Colonic mucosa (tissue), 4 donors: Measurements from ENCODE around the gene CEP68. TPM values are rescaled to one million over a fixed set of nuclear protein-coding genes. Genes with fewer than 3 reads are reported as not detected.

Experiments
- DNase-seq: peaks from one replicate; pipeline ENCODE4 v3.0.0-alpha.2; 2020
- H3K27ac ChIP-seq: fragments of 200-600 bp; one replicate; pipeline ENCODE4 v1.8.0; 2021
- H3K27me3 ChIP-seq: fragments of 200-600 bp; one replicate; pipeline ENCODE4 v1.8.0; 2021
- H3K36me3 ChIP-seq: fragments of 200-600 bp; one replicate; pipeline ENCODE4 v1.8.0; 2021
- H3K4me1 ChIP-seq: fragments of 200-600 bp; one replicate; pipeline ENCODE4 v1.8.0; 2021; ENCODE audit warnings: mild to moderate bottlenecking
- H3K4me3 ChIP-seq: fragments of 200-600 bp; one replicate; pipeline ENCODE4 v1.8.0; 2021
- H3K9ac ChIP-seq, 2 donors: one replicate each; pipeline ENCODE4 v1.7.0; 2013; ENCODE audit warnings: control low read depth in 2 of 2, low read depth in 2 of 2, low read length in 2 of 2
- H3K9me3 ChIP-seq: fragments of 200-600 bp; one replicate; pipeline ENCODE4 v1.8.0; 2021
- CTCF ChIP-seq: fragments of 200-600 bp; IDR thresholded peaks from one replicate; pipeline ENCODE4 v1.8.0; 2022; ENCODE audit warnings: antibody characterized with exemption, mild to moderate bottlenecking
- intact Hi-C: fragments of 100-400 bp; cut with DNase I; formaldehyde crosslinking; loops from one replicate; pipeline ENCODE4 v1.14.1; 2022
- total RNA-seq, 2 donors: library from RNA; stranded (reverse); fragmentation: NEBNext Ultra II Directional in 1 of 2; extraction: Animal tissue kit (Norgen Biotek cat#: 25700) in 1 of 2; gene quantifications; one replicate each; pipeline ENCODE4 v1.2.1, GENCODE V29; 2021
- donor health status: healthy.
- donor health status: DM: no; HTN: no; CAD: no.
- donor health status: DM: no; HTN: no; CAD: no.

The CEP68 gene
- total RNA-seq, 2 donors from 2014 or later: 7.1 to 8.5 TPM

- no peak overlapping the region for H3K27ac ChIP-seq
Measured at GRCh38 chr2:65079017-65079416, 22.8 kb downstream of the CEP68 start.

DNA sequence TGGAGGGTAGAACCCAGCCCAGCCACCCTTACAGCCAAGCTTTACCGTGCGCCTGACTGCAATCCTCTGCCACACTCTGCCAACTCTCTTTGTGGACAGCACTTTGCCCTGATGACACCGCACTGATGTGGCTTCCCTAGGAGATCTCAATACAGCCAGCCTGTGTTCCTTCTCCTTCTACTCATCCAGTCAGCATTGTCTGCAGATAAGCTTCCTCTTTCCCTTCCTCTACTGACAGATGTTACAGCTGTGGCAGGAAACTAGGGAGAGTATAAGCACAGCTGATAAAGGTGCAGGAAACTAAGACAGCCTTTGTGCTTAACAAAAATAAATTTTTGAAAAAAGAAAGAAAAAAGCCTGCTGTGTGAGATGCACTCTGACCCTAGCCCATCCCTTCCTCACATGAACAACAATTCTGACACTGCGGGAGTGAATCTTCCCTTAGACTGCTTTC is 25.0 kb downstream of the CEP68 start:
- Histone ChIP-seq H3K9me3 (no peaks in the 10 kb centered on the region), H3K4me1 (peaks cover 5% of the 10 kb centered on the region), H3K4me3 (no peak overlapping the region), H3K27ac (no peak overlapping the region), H3K9ac (no peak overlapping the region), H3K36me3 (peaks cover 25% of the 10 kb centered on the region), H3K27me3 (no peaks in the 10 kb centered on the region)
- intact Hi-C loops: no loop called here
- peak; percentile 19 for DNase-seq
- no peak for TF ChIP-seq CTCF

More at GRCh38 chr2:65079017-65079416, 22.8 kb downstream of the CEP68 start:
- H3K4me1 ChIP-seq: peaks cover 14% of the 10 kb centered on the region
- no peak for TF ChIP-seq CTCF
- no peak overlapping the region for H3K4me3 ChIP-seq
- H3K27me3 ChIP-seq: no peaks in the 10 kb centered on the region
- intact Hi-C loops: loop anchor here (10.0 kb wide), 1 partner anchor 46 kb away; no protein-coding TSS in a partner anchor
- no peaks in the 10 kb centered on the region for H3K9me3 ChIP-seq
- H3K36me3 ChIP-seq: peaks cover 12% of the 10 kb centered on the region
- DNase-seq: peak; percentile 12
- no peak overlapping the region for H3K9ac ChIP-seq

- Histone ChIP-seq H3K4me1 (no peaks in the 10 kb centered on the region), H3K9me3 (no peaks in the 10 kb centered on the region), H3K27me3 (no peaks in the 10 kb centered on the region), H3K9ac (no peak overlapping the region), H3K27ac (no peak overlapping the region), H3K4me3 (no peak overlapping the region), H3K36me3 (peaks cover 25% of the 10 kb centered on the region)
- DNase-seq: no peak
- TF ChIP-seq CTCF: no peak
- intact Hi-C loops: no loop called here
Measured at GRCh38 chr2:65085148-65085547, 28.9 kb downstream of the CEP68 start.

DNA sequence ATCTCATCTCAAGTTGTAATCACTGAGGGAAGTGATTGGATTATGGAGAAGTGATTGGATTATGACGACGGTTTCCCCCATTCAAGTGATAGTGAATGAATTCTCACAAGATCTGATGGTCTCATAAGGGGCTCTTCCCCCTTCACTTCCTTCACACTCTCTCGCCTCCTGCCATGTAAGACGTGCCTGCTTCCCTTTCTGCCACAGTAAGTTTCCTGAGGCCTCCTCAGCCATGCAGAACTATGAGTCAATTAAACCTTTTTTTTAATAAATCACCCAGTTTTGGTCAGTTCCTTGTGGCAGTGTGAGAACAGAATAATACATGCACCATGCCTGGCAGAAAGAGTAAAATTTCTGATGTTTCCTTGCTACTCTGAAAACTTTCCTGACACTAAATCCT is 36.6 kb downstream of the CEP68 start:
- no peak for DNase-seq
- Histone ChIP-seq H3K36me3 (no peaks in the 10 kb centered on the region), H3K27me3 (no peaks in the 10 kb centered on the region), H3K4me3 (no peak overlapping the region), H3K4me1 (no peaks in the 10 kb centered on the region), H3K9ac (no peak overlapping the region), H3K9me3 (no peaks in the 10 kb centered on the region), H3K27ac (no peak overlapping the region)
- no peak for TF ChIP-seq CTCF
- intact Hi-C loops: no loop called here

GRCh38 chr2:65093211-65093610 is 37.0 kb downstream of the CEP68 start:
- Histone ChIP-seq H3K27ac (no peak overlapping the region), H3K27me3 (no peaks in the 10 kb centered on the region), H3K36me3 (no peaks in the 10 kb centered on the region), H3K4me1 (no peaks in the 10 kb centered on the region), H3K9me3 (no peaks in the 10 kb centered on the region), H3K9ac (no peak overlapping the region), H3K4me3 (no peak overlapping the region)
- intact Hi-C loops: no loop called here
- DNase-seq: no peak
- TF ChIP-seq CTCF: no peak

- DNase-seq: no peak
- H3K4me3 ChIP-seq: no peak overlapping the region
- TF ChIP-seq CTCF: no peak
- no peaks in the 10 kb centered on the region for H3K27me3 ChIP-seq
- no peak overlapping the region for H3K9ac ChIP-seq
- no peak overlapping the region for H3K27ac ChIP-seq
- no peaks in the 10 kb centered on the region for H3K4me1 ChIP-seq
- intact Hi-C loops: no loop called here
- H3K9me3 ChIP-seq: no peaks in the 10 kb centered on the region
- no peaks in the 10 kb centered on the region for H3K36me3 ChIP-seq
Measured at GRCh38 chr2:65096948-65097347, 40.7 kb downstream of the CEP68 start.
